ENCODE results near the gene ECT2.
"Not testable (repeated sequence)": the region's sequence is repeated elsewhere in the genome, so short reads cannot be mapped to it uniquely, and the experiment has no call there.

Gene ECT2

GRCh38 chr3:172750368-172751174 is at the start of gene ECT2:
Gene ECT2, plus strand, starts transcription at chr3:172750726. Its CDS starts 3,805 bp downstream, at chr3:172754531.
- DNase-seq (ENCODE audit: low read depth) = peak; percentile 95

- no peak for DNase-seq (ENCODE audit: low read depth)
Observed at GRCh38 chr3:172700936-172701455, 49.5 kb upstream of the ECT2 start.

DNA sequence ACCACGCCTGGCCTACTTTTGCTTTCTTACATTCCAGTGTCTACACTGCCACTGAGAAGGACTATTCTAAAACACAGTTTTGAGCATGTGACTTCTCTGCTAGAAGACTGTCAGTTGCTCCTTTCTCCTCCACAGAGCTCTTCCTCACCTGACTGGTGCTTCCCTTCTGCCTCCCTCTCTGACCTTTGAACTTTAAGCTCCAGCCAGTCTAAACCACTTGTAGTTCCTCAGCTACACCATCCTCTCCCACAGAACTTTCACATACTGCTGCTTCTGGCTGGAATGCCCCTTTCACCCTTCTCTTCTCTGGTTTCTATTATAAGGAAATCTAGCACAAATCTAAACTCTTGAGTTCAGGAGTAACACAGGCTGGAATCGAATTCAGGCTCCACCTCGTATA is 48.8 kb upstream of the ECT2 start:
- no peak for DNase-seq (ENCODE audit: low read depth)

DNA sequence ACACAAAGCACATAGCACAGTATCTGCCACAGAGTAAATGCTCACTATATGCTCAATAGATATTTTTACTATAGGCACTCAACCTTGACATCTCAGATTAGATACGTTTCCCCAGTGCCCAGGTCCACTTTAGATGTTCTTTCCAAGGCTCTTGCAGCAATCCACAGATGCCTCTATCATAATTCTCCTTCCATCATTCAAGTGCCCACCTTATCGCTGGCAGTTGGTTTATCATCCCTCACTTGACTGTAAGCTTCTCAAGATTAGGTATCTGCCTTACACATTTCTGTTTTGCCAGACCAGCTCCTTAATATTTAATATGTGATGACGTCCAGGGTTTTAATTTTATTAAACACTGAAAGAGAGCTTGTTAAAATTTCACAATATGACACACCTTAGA is 48.3 kb upstream of the ECT2 start:
- DNase-seq (ENCODE audit: low read depth) = no peak

DNA sequence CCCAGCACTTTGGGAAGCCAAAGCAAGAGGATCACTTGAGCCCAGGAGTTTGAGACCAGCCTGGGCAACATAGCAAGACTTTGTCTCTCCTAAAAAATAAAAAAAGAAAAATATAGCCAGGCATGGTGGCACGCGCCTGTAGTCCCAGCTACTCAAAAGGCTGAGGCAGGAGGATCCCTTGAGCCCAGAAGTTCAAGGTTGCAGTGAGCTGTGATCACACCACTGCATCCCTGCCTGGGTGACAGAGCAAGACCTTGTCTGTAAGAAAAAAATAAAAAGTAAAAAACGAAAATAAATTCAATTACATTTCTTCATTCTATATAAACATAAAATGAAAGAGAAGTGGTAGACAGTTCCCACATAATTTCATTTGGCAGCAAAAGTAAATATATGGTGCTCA is 47.8 kb upstream of the ECT2 start:
- not testable (repeated sequence) for DNase-seq (ENCODE audit: low read depth)

DNA sequence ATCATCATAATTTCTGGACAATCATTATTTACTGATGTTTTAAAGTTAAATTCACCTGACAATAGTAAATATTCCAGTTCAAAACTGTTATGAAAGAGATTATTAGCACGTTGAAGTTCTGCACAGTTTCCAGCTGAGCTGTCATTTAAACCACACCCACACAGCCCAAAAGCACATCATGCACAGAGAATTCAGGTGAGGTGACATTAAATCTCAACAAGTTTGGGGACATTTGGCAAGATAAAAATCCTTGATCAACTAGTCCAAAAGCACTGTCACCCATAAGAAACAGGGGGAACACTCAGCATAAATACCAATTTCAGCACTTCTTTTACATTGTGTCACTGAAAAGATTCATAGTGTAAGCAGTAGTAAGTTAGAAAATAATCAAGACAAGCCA is 46.5 kb upstream of the ECT2 start:
- DNase-seq (ENCODE audit: low read depth) = no peak

DNA sequence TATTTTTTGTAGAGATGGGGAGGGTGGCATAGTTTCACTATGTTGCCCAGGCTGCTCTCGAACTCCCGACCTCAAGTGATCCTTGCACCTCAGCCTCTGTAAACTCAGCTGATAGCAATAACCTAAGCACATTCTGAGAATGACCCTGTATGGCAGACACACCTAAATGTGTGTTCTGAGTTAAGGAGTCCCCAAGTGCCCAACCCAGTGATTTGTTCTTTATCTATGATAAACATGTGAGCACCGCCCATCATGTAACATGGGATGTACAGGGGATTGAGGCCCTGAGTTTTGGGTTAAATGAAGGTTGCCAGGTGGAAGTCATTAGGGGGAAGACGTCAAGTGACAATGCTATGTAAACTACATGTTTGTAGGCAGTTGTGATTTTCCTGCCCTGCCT is 45.4 kb upstream of the ECT2 start:
- DNase-seq (ENCODE audit: low read depth) = no peak

GRCh38 chr3:172707030-172707429 is 43.5 kb upstream of the ECT2 start:
- no peak for DNase-seq (ENCODE audit: low read depth)

DNA sequence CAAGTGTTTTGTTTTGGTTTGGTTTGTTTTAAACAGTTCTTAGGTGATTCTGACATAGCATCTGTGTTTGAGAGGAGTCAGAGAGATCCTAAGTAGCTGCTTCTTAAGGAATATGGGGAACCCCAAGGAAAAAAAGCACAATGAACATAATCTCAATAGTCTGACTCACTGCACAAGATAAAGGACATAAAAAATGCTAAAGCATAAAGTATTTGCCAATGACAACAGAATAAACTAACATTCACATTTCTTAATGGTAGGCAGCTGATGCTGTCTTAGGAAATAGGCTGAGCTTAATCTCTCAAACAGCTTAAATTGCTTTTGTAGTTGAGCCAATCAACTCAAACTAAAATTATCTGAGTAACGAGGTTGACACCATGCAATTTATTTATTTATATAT is 42.6 kb upstream of the ECT2 start:
- DNase-seq (ENCODE audit: low read depth) = no peak

DNA sequence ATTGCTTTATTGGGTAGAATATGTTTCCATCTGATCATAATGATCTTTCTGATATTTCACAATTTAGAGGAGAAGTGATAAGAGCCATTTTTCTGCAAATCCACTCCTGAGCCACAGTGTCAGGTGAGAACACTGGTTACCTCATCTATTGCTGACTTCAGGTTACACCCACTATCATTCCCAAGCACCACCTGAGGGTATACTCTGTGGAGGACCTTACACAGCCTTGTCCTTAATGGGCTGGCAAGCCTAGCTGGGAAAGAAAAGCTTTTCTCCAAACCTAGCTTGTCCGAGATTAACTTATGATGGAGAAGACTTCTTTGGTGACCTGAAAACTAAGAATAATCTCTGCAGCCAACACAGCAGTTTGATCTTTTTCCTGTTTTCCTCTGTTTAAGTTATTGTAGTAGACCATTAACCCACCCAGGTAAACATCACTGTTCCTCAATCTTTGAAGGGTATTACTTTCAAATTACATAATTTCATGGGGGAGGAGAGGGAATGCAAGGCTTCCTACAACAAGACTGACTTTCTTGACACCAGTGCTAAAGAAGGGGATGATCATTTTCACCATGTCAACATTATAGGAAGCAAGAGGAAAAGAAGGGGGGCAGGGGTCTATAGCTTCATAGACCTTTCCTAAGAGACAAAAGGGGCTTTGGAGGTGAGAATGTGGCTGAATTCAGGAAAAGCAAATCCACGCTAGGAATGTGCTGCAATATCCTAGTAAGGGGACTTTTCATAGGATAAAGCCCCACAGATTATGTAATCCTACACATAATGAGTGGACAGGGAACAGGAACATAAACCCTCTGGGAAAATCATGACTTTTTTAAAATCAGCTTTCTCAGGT is 41.4 kb upstream of the ECT2 start:
- no peak for DNase-seq (ENCODE audit: low read depth)

- DNase-seq (ENCODE audit: low read depth) = no peak
Observed at GRCh38 chr3:172709774-172710663, 40.5 kb upstream of the ECT2 start.

- DNase-seq (ENCODE audit: low read depth) = peak; percentile 48
Observed at GRCh38 chr3:172710664-172711453, 39.7 kb upstream of the ECT2 start, which contains the start of gene NCEH1. Gene NCEH1, minus strand, starts transcription at chr3:172711067. Its CDS starts 83 bp downstream, at chr3:172710984.

DNA sequence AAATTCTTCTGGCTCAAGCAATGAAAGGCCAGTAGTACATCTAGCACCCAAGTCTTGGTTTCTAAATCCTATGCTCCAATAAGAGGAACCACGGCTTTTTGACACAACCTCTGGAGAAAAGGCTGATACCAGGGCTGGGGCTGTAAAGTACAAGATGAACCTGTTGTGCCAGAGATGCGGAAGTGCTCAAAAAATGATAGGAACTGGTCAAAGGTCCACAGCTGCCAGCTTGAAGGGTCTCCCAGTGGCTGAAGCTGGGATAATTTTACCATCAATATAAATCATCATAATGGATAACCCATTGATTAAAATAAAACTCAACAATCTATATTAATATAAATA is 39.1 kb upstream of the ECT2 start:
- no peak for DNase-seq (ENCODE audit: low read depth)

GRCh38 chr3:172713316-172713715 is 37.2 kb upstream of the ECT2 start:
- DNase-seq (ENCODE audit: low read depth) = no peak

GRCh38 chr3:172716476-172716875 is 34.0 kb upstream of the ECT2 start:
- DNase-seq (ENCODE audit: low read depth) = no peak

- DNase-seq (ENCODE audit: low read depth) = no peak
Observed at GRCh38 chr3:172717493-172718088, 32.9 kb upstream of the ECT2 start.

DNA sequence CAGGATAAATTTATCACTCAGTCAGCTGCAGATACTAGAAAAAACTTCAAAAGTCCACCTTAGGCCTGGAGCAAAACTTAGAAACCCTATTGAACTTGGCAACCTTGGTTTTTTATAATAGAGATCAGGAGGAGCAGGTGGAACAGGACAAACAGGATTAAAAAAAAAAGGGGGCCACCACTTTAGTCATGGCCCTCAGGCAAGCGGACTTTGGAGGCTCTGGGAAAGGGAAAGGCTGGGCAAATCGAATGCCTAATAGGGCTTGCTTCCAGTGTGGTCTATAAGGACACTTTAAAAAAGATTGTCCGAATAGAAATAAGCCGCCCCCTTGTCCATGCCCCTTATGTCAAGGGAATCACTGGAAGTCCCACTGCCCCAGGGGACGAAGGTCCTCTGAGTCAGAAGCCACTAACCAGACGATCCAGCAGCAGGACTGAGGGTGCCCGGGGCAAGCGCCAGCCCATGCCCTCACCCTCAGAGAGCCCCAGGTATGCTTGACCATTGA is 27.9 kb upstream of the ECT2 start:
- not testable (repeated sequence) for DNase-seq (ENCODE audit: low read depth)

DNA sequence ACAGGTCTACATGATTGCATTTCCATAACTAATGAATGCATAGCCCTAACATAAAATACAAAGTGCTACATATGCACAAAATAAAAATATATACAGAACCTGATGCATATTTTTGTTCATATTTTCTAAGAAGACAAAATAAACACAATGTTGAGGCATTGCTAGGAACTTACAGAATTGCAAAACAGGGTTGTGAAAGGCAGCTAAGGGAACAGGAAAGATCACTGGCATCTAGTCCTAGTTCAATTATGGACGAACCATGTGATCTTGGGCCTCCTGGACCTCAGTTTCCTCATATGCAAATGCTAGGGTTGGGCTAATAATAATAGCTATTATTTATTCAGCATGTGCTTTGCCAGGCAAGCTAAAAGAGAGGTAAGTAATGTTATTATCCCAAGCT is 24.1 kb upstream of the ECT2 start:
- no peak for DNase-seq (ENCODE audit: low read depth)

DNA sequence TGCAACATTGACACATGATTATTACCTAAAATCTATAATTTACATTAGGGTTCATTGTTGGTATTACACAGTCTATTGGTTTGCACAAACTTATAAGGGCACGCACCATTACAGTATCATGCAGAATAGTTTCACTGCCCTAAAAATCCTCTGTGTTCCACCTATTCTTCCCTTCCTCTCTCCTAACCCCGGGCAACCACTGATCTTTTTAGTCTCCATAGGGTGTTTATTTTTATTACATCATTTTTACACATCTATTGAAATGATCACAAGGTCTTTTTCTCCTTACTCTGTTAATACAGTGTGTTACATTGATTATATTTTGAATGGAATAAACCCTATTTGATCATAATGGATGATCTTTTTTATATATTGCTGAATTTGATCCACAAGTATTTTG is 15.5 kb upstream of the ECT2 start:
- DNase-seq (ENCODE audit: low read depth) = no peak

DNA sequence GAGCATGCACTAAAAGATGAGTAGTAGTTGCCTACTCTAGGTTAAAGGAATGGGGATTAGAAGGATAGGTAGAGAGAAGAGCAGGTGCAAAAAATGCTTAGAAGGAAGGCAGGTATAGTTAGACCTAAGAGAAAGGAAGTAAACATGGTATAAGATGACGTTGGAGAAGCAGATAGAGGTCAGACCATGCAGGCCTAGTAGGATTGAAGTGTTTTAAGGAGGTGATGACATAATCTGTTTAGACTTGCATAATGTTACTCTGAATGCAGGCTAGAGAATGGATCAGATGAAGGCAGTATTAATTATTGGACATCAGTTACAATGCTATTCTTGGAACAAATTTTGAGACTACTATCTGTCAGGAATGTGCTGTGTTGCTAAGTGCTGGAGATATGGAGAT is 11.1 kb upstream of the ECT2 start:
- DNase-seq (ENCODE audit: low read depth) = no peak

DNA sequence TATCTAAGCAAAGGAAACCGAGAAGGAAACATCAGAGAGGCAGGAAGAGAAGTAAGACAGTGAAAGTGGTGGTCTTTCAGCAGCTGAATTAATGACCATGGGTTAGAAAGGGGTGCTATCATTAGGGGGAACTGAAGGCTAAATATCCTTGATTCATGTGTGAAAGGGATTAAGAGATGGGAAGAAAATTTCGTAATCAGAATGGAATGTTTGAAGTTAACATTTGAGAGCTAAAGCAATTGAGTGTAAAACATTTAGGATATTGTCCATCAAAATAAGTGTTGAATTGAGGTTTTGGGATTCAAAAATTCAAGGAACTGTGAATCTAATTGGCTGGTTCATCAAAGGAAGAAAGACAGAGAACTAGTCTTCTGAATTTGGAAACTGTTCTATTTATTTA is 4.1 kb upstream of the ECT2 start:
- no peak for DNase-seq (ENCODE audit: low read depth)

Data from activated T-cell treated with anti-CD3 and anti-CD28 coated beads for 1 hour (primary cell).